Measurements from ENCODE around the gene ZBED3.
"Not testable (repeated sequence)": the region's sequence is repeated elsewhere in the genome, so short reads cannot be mapped to it uniquely, and the experiment has no call there.

The ZBED3 gene

DNA sequence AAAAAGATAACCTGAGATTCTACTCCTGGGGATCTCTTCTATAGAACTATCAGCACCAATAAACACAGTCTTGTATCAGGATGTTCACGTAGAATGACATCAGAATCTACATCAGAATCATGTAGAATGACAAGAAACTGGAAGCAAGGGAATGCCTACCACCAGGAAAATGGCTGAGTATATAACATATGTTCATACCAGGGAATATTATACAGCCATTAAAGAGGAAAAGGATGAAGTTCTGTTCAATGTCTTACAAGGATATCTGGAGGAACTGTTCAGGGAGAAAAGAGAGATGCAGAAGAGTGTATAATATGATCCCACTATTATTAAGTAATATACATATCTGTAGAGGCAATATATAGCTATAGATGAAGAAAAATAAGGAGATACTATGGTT, 4.8 kb downstream of the ZBED3 start:
- POLR2A ChIA-PET: no interaction called here
- H3K4me3 ChIP-seq (ENCODE audit: low read depth, low read length): no peak overlapping the region
- no peak for DNase-seq (ENCODE audit: low read depth, low spot score)
- no peak for TF ChIP-seq CTCF (IDR thresholded peaks at IDR 0.05; ENCODE audit: insufficient read depth, low read length, missing control alignments)
- CTCF ChIA-PET: interaction anchor here (0.9 to 1.1 kb wide), 2 partner anchors 16 to 62 kb away, joined by 3 to 5 read pairs; no protein-coding TSS in a partner anchor

- POLR2A ChIA-PET: no interaction called here
- no peak for DNase-seq (ENCODE audit: low read depth, low spot score)
- CTCF ChIA-PET: interaction anchor here (0.7 kb wide), 1 partner anchor 23 kb away, joined by 3 read pairs; no protein-coding TSS in a partner anchor
- H3K4me3 ChIP-seq (ENCODE audit: low read depth, low read length): no peak overlapping the region
- no peak for TF ChIP-seq CTCF (IDR thresholded peaks at IDR 0.05; ENCODE audit: insufficient read depth, low read length, missing control alignments)
Observed at GRCh38 chr5:77080905-77081304, 6.2 kb downstream of the ZBED3 start.

GRCh38 chr5:77080479-77080878, 6.6 kb downstream of the ZBED3 start:
- CTCF ChIA-PET: interaction anchor here (0.7 kb wide), 1 partner anchor 24 kb away, joined by 3 read pairs; no protein-coding TSS in a partner anchor
- H3K4me3 ChIP-seq (ENCODE audit: low read depth, low read length); DNase-seq (ENCODE audit: low read depth, low spot score); POLR2A ChIA-PET: not testable (repeated sequence)

GRCh38 chr5:77077829-77078176, 9.3 kb downstream of the ZBED3 start:
- CTCF ChIA-PET: interaction anchor here (0.8 to 4.1 kb wide), 27 partner anchors 10 to 477 kb away, joined by 3 to 73 read pairs (median 4); partner anchors contain the start of genes AGGF1, WDR41 and ZBED3

GRCh38 chr5:77076961-77077828, 9.9 kb downstream of the ZBED3 start:
- POLR2A ChIA-PET: interaction anchor here (1.7 kb wide), 1 partner anchor 415 kb away, joined by 5 read pairs; the partner anchor contains the start of gene WDR41
- CTCF ChIA-PET: interaction anchor here (0.6 to 4.1 kb wide), 41 partner anchors 10 to 1134 kb away, joined by 3 to 73 read pairs (median 4); partner anchors contain the start of genes AGGF1, WDR41 and ZBED3
- no peak for DNase-seq (ENCODE audit: low read depth, low spot score)
- peak; percentile 72 for TF ChIP-seq CTCF (IDR thresholded peaks at IDR 0.05; ENCODE audit: insufficient read depth, low read length, missing control alignments)
- peak overlapping the region; percentile 56 for H3K4me3 ChIP-seq (ENCODE audit: low read depth, low read length)

More at GRCh38 chr5:77077829-77078176, 9.3 kb downstream of the ZBED3 start:
- POLR2A ChIA-PET: interaction anchor here (1.7 kb wide), 1 partner anchor 414 kb away, joined by 5 read pairs; the partner anchor contains the start of gene WDR41
- no peak for DNase-seq (ENCODE audit: low read depth, low spot score)
- no peak for TF ChIP-seq CTCF (IDR thresholded peaks at IDR 0.05; ENCODE audit: insufficient read depth, low read length, missing control alignments)
- peak overlapping the region; percentile 33 for H3K4me3 ChIP-seq (ENCODE audit: low read depth, low read length)

DNA sequence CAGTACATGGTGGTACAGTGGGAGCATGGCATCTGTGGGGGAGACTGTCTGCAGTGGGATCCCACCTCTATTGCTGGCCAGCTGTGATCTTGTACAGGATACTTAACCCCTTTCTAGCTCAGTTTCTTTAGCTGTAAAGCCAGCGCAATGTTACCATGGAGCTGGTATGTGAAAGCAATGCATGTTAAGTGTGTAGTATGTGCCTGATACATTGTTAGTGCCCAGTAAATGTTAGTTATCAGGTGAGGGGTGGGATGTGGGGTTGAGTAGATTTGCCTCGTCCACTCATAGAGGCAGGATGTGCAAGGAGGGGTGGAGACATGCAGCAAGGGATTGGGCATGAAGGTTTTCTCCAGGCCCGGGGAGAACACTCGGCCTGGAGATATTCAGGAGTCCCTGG, 12.3 kb downstream of the ZBED3 start:
- CTCF ChIA-PET: interaction anchor here (0.7 kb wide), 1 partner anchor 207 kb away, joined by 3 read pairs; no protein-coding TSS in a partner anchor

More for the DNA sequence above, 12.3 kb downstream of the ZBED3 start:
- POLR2A ChIA-PET: no interaction called here
- no peak for TF ChIP-seq CTCF (IDR thresholded peaks at IDR 0.05; ENCODE audit: insufficient read depth, low read length, missing control alignments)
- DNase-seq (ENCODE audit: low read depth, low spot score): no peak
- H3K4me3 ChIP-seq (ENCODE audit: low read depth, low read length): no peak overlapping the region

All from AG04449 (cell line).